NOMO-1 (cell line): Measurements from ENCODE around the gene SMPD2.
"Not testable (repeated sequence)": the region's sequence is repeated elsewhere in the genome, so short reads cannot be mapped to it uniquely, and the experiment has no call there.

ENCODE experiments used
- DNase-seq, 2 experiments: peaks; one replicate each; lab custom pipeline; 2025; ENCODE audit not compliant: unreplicated experiment in 2 of 2; lab: John Stamatoyannopoulos, UW

SMPD2 gene

DNA sequence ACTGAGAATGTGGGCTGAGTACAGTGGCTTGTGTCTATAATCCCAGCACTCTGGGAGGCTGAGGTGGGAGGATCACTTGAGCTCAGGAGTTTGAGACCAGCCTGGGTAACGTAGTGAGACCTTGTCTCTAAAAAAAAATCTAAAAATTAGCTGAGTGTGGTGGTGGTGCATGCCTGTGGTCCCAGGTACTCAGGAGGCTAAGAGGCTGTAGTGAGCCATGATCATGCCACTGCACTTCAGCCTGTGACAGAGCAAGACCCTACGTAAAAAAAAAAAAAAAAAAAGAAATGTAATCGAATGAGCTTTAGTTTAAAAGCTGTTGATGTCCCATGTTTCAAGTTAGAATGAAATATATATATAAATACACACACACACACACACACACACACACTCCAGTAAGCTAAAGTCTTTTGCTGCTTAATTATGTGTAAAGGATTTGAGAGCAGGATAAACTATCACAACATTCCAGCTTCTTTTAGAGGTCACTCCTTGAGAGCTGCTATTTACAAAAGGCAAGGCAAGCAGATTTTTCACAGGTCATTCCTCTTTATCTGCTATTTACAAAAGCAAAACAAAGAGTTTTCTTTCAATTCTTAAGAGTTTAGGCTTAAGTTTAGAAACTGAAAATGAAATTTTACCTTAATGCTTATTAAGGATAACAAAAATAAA, 19.8 kb downstream of the SMPD2 start:
- no peak for DNase-seq

DNA sequence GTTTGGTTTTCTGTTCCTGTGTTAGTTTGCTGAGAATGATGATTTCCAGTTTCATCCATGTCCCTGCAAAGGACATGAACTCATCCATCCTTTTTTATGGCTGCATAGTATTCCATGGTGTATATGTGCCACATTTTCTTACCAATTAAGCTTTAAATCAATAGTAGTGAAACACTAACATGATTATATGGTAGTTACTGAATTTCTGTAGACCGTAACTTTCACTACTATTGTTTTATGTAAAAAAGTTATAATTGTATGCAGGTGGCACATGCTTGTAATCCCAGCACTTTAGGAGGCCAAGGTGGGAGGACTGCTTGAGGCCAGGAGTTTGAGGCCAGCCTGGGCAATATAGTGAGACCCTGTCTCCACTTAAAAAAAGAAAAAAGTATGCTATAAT, 20.7 kb downstream of the SMPD2 start:
- not testable (repeated sequence) for DNase-seq

- no peak for DNase-seq
These were observed 21.4 kb downstream of the SMPD2 start for GRCh38 chr6:109461733-109462526.

DNA sequence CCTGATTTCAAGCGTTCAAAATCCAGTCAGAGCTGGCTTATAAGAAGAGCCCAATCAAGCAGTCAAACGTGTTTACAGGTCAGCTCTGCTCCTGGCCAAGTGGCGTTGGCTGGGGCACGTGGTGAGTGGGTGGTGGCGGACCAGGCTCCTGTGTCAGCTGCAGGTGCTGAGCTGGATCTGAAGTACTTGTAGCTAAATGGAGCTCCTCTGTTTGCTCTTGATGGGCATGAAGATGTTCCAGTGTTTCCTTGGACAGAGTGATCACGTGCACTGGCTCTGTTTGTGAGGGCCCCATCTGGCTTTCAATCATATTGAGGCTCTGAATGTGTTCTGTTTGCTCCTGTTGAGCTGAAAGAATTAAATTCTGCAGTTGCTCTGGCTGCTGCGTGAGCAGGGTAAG, 25.2 kb downstream of the SMPD2 start:
- DNase-seq = no peak

DNA sequence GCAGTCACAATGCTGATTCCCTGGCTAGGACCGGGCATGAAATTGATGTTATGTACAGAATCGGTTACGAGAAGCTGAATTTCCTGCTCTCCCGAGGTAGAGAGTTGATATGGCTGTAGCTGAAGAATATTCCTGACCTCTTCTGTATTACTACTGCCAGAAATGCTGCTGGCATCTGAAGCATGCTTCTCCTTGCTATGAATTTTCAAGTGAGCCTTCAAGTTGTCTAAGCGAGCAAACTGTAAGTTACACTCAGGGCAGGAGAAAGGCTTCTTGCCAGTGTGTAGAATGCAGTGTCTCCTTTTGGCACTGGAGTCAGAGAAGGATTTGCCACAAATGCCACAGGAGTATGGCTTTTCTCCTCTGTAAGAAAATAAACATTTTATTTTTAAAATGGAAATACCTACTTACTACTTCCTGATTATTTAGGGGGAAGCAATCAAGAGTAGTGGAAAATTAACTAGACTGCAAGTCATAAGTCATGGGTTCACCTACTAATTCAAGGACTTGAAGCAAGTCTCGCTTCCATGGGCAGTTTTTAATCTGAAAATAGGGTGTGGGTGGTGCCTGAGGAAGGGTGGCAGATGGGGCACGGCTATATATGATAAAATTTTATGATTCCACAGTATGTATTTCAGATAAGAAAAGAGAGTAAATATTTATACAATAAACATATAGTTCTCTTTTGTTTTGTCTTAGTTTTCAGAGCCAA, 25.8 kb downstream of the SMPD2 start:
- DNase-seq = no peak

DNA sequence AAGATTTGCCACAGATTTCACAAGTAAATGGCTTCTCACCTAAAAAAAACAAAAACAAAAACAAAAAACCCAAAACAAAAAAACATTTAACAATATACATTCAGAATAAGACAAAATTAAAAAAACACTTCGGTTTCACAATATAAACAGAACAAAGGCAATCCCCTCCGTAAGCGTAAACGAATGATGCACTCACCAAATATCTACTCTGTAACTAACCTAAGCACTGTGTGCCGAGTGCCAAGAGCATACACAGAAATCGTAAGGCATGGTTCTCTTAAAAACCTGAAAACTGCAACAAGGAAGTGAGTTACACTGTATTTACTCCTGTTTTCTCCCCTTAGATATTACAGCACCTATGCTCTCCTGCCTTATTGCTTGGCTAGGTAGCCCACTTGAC, 27.2 kb downstream of the SMPD2 start:
- no peak for DNase-seq

DNA sequence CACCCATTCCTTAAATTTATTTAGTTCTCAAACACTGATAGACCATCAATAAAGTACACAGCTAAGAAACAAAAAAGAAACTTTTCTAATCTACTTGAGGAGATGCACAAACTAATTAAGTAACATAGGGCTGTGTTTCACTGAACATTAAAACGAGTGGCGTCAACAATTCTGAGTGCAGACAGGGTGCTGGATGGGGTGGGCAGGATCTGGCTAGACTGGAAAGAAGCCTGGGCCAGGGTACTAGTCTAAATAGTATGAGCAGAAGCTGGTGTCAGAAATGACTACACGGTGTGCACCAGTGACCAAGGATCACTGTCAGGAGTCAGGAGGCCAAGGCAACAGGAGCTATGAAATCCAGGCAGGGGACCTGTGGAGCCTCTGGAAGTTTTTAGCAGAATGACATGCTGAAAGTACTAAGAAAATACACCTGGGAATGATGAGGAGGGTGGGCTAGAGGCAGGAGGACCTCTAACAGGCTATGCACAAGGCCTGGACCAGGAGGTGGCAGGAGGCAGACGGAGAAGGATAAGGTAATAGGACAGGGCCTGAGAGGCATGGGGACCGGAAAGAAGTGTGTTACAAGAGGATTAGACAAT, 29.2 kb downstream of the SMPD2 start:
- DNase-seq = no peak

DNA sequence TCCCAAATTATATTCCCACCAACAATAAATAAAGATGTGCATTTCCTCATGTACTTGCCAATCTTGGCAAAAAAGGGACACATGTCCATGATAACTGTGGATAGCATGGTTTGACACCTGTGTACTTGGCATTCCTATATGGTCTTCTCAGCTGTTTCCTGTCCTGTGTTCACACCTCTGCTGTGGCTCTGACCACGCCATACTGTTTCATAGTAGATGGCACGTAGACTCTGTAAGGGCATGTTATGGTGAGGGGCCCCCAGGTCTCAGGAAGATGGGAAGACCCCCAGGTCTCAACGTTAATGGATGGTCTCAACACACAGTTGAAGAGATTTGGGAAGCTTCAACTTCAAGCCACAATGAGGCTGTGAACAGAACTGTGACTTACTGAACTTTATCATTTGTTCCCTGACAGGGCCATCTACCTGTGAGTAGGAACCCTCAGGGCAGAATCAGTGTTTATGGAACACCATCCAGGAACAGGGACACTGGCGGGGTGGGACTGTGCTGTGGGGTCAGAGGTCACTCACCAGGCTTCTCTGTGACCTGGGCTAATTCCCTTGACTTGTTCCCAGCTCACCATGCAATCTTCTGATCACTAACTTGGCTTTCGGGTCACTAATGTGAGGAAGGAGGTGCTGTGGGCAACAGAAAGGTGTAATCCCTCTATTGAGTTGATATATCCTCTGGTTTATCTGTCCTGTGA, 30.7 kb downstream of the SMPD2 start:
- no peak for DNase-seq

DNA sequence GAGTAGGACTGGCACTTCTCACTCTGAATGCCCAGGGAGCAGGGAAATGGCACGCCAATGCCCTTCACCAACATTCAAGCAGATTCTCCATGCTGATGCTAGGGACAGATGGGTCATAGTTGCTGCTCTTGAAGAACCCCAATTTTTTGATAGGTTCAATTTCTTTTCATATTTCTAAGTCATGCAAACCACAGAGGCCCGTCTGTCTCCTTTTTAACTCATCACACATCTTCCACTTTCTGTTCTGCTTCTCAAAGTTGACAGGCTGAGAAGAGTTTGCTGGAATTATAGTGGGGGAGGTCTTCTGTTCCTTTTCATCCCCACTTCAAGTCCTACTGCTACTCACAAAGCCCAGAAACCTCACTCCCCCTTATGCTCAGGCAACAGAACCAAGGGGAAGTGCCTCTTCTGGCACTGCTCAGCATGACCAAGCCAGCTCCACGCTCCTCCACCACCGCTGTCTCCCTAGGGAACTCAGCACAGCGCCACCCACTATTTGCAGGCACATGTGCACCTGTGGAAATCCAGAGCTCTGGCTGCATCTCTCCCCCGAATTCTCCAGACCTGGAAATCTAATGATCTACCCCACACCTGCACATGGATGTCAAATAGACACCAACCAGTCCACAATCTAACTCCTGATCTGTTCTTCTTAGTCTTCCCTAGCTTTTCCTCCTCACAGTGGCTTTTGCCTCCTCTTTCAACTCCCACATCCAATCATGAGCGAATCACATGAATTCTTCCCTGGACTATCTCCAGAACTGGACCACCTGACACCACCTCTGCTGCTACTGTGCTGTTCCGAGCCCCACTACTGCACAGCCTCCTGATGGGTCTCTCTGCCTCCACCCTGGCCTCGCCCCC, 31.8 kb downstream of the SMPD2 start:
- DNase-seq = no peak

GRCh38 chr6:109473120-109473519, 32.6 kb downstream of the SMPD2 start:
- DNase-seq = no peak

GRCh38 chr6:109474995-109475394, 34.5 kb downstream of the SMPD2 start:
- DNase-seq = no peak

- no peak for DNase-seq
These were observed 35.1 kb downstream of the SMPD2 start for GRCh38 chr6:109475625-109476024.

DNA sequence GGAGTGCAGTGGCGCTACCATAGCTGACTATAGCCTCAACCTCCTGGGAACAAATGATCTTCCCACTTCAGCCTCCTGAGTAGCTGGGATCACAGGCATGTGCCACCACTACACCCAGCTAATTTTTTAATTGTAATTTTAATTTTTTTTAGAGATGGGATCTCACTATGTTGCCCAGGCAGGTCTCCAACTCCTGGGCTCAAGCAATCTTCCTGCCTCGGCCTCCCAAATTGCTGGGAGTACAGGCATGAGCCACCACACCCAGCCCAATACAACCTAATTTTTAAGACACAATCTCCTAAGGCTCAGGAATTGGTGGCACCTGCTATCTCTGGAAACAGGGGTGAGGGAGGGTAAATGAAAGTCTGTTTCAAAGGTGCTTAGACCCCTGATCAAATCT, 36.7 kb downstream of the SMPD2 start:
- no peak for DNase-seq

GRCh38 chr6:109477725-109478124, 37.2 kb downstream of the SMPD2 start:
- DNase-seq = no peak

GRCh38 chr6:109478222-109478805, 37.8 kb downstream of the SMPD2 start:
- no peak for DNase-seq

GRCh38 chr6:109478841-109479624, 38.5 kb downstream of the SMPD2 start:
- no peak for DNase-seq

GRCh38 chr6:109480993-109481480, 40.5 kb downstream of the SMPD2 start:
- DNase-seq = no peak

DNA sequence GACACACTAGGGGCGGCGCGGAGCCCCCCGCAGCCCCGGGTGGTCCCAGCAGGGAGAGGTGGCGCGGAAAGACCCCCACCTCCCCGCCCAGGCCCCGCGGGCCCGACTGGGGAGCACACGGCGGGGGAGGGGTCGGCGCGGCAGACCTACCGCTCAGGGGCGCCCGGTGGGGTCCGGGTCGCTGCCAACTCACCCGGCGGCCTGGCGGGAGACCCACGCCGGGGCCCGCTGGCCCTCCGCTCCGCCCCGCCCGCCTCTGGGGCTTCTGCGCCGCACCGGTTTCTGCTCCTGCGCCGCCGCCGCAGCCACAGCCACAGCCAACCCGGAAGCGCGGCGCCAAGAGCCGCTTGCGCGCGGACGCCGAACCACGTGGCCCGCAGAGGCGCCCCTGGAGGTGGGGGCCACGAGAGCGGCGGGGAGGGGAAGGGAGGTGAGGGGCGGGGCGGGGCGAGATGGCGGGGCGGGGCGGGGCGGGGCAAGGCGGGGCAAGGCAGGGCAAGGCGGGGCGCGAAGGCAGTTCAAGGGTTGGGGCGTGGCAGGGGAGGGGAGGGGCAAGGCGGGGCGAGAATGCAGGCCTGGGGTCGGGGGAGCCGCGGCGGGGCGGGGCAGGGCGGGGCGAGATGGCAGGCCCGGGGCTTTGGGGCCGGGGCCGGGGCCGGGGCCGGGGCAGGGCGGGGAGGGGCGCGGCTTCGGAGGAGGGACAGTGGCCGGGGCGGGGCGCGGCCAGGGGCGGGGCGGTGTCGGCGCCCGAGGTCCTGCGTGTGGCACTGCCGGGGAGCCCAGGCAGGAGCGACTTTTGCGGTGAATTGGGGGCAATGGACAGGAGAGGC, 42.6 kb downstream of the SMPD2 start, which contains the start of gene ZBTB24:
TSS of gene ZBTB24 (minus strand) at position 315 of the 830 bp plus-strand sequence. CDS start 1,193 bp downstream, outside the sequence.
- DNase-seq = peak; percentile 78 to 93
